ENCODE data around the gene CARMIL1.

Gene CARMIL1

GRCh38 chr6:25278914-25279747, at the start of gene CARMIL1:
CARMIL1 (plus strand) TSS chr6:25279374; CDS start chr6:25279796, 422 bp downstream.
- Histone ChIP-seq H3K36me3 (ENCODE audit: control insufficient read depth, insufficient read depth, low read length) (no peaks in the 10 kb centered on the region), H3K27me3 (ENCODE audit: control insufficient read depth, insufficient read depth, low read length) (no peaks in the 10 kb centered on the region), H2AFZ (peak within 1 kb of the TSS; percentile 91), H3K4me2 (ENCODE audit: low read length) (peak within 1 kb of the TSS; percentile 91), H3K4me3 (ENCODE audit: low read depth, low read length) (peak within 1 kb of the TSS; percentile 82), H3K79me2 (no peaks in the 10 kb centered on the region), H3K9ac (no peak within 1 kb of the TSS), H3K27ac (peak within 1 kb of the TSS; percentile 71), H3K4me1 (peaks cover 10% of the 10 kb centered on the region), H3K9me3 (ENCODE audit: control insufficient read depth, low read length) (no peaks in the 10 kb centered on the region)
- TF ChIP-seq CTCF (IDR thresholded peaks at IDR 0.05) = peak; percentile 74

DNA sequence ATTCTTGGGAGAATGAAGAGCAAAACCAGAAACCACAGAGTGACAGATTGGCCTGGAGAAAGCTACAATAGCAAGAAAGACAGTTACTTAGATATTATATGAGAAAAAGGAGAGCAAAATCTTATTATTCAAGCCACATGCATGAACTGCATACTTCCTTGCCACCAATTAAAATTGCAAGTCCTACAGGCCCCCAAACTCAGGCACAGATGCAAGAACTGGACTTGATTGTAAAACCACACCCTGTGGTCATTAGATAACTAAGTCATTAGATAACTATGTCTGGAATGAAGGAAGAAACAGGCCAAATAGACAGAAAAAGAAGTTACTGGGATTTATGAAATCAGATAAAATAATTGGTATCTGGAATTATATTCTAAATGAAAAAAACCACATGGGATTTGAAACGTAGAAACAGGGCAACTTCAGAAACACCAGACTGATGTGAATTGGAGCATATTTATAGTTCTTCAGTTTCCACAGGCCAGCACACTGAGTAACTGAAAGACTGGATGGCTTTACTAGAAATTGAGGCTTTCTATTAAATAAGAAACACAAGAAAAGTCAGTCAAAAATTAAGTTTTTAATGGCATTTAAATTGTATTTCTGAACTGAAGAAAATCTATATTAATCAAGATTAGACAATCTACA, 49.4 kb upstream of the CARMIL1 start:
- no peak overlapping the region for H3K4me2 ChIP-seq (ENCODE audit: low read length)
- no peaks in the 10 kb centered on the region for H3K79me2 ChIP-seq
- H2AFZ ChIP-seq = no peak overlapping the region
- H3K9ac ChIP-seq = no peak overlapping the region
- no peaks in the 10 kb centered on the region for H3K36me3 ChIP-seq (ENCODE audit: control insufficient read depth, insufficient read depth, low read length)
- H3K27ac ChIP-seq = no peak overlapping the region
- no peaks in the 10 kb centered on the region for H3K4me1 ChIP-seq
- TF ChIP-seq CTCF (IDR thresholded peaks at IDR 0.05) = no peak
- H3K27me3 ChIP-seq (ENCODE audit: control insufficient read depth, insufficient read depth, low read length) = no peaks in the 10 kb centered on the region
- no peak overlapping the region for H3K4me3 ChIP-seq (ENCODE audit: low read depth, low read length)
- H3K9me3 ChIP-seq (ENCODE audit: control insufficient read depth, low read length) = no peaks in the 10 kb centered on the region

DNA sequence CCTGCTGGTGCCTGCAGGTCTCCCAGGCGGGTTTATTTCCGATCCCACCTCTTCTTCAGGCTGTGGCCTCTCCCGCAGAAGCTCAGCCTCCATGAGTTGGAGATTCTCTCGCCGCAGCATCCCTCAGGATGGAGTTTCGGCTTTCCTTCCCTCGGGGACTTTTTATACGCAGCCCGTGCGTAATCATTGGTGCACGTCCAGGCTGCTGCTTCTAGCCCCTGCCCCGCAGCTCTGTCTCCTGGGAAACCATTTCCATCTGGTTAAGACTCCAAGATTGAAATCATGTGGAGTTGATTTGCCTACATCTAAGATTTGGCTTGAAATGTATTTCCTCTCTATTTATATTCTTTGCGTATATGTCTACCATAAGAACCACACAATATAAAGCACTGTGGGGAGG, 46.7 kb upstream of the CARMIL1 start:
- Histone ChIP-seq H3K79me2 (no peaks in the 10 kb centered on the region), H3K36me3 (ENCODE audit: control insufficient read depth, insufficient read depth, low read length) (no peaks in the 10 kb centered on the region), H3K4me3 (ENCODE audit: low read depth, low read length) (no peak overlapping the region), H2AFZ (no peak overlapping the region), H3K9ac (no peak overlapping the region), H3K4me2 (ENCODE audit: low read length) (no peak overlapping the region), H3K4me1 (no peaks in the 10 kb centered on the region), H3K27ac (no peak overlapping the region), H3K9me3 (ENCODE audit: control insufficient read depth, low read length) (no peaks in the 10 kb centered on the region), H3K27me3 (ENCODE audit: control insufficient read depth, insufficient read depth, low read length) (no peaks in the 10 kb centered on the region)
- TF ChIP-seq CTCF (IDR thresholded peaks at IDR 0.05) = no peak

DNA sequence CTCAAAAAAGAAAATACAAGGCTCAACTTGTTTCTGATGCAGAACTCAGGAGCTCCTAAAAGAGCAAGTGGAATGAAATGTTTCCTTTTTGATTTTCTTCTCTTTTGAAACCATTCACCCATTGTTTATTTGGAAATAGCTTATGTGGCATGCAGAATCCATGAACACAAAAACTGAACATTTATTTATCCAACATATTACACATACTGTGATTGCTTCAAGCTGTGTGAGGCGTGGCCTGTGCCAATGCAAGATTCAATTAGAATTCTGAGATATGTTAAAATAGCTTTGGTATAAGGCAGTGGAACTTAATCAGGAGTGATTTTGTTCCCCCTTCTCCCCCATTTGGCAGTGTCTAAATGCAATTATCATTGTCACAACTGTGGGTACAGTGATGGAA, 45.9 kb upstream of the CARMIL1 start:
- Histone ChIP-seq H3K4me2 (ENCODE audit: low read length) (no peak overlapping the region), H3K9me3 (ENCODE audit: control insufficient read depth, low read length) (no peaks in the 10 kb centered on the region), H3K4me1 (no peaks in the 10 kb centered on the region), H3K27ac (no peak overlapping the region), H2AFZ (no peak overlapping the region), H3K9ac (no peak overlapping the region), H3K36me3 (ENCODE audit: control insufficient read depth, insufficient read depth, low read length) (no peaks in the 10 kb centered on the region), H3K27me3 (ENCODE audit: control insufficient read depth, insufficient read depth, low read length) (no peaks in the 10 kb centered on the region), H3K79me2 (no peaks in the 10 kb centered on the region), H3K4me3 (ENCODE audit: low read depth, low read length) (no peak overlapping the region)
- no peak for TF ChIP-seq CTCF (IDR thresholded peaks at IDR 0.05)
